WTC11 (cell line): ENCODE measurements around the gene WNT5B. TPM values are rescaled to one million over a fixed set of nuclear protein-coding genes. Genes with fewer than 3 reads are reported as not detected.

ENCODE experiments used
- ATAC-seq: fragments of 200-7000 bp; cut with Tn5 transposase; 2 replicates; pipeline ENCODE4 v1.10.0; 2021; ENCODE audit warnings: mild to moderate bottlenecking, moderate library complexity
- CTCF ChIA-PET: fragments of 300-600 bp; sonication (Branson Sonifier 250); formaldehyde crosslinking; loops from one replicate; lab custom pipeline; 2021; ENCODE audit warnings: antibody characterized with exemption; lab: Charles Lee
- POLR2A ChIA-PET: fragments of 350-600 bp; sonication (Branson Sonifier 250); formaldehyde crosslinking; loops from one replicate; lab custom pipeline; 2021; ENCODE audit warnings: antibody characterized with exemption; lab: Charles Lee
- DNase-seq: peaks from one replicate; pipeline ENCODE4 v3.0.0; 2021; ENCODE audit warnings: low spot score
- H3K27ac Mint-ChIP-seq: 2 replicates; pipeline ENCODE4 v1.8.0; 2021; ENCODE audit warnings: mixed read lengths
- H3K27me3 Mint-ChIP-seq: 2 replicates; pipeline ENCODE4 v1.8.0; 2021; ENCODE audit warnings: low read depth, mild to moderate bottlenecking, moderate library complexity, mixed read lengths
- H3K36me3 Mint-ChIP-seq: 2 replicates; pipeline ENCODE4 v1.8.0; 2021; ENCODE audit warnings: mixed read lengths
- H3K4me1 Mint-ChIP-seq: 2 replicates; pipeline ENCODE4 v1.8.0; 2022; ENCODE audit warnings: mixed read lengths
- H3K4me3 Mint-ChIP-seq: 2 replicates; pipeline ENCODE4 v1.8.0; 2021; ENCODE audit warnings: mild to moderate bottlenecking, moderate library complexity, mixed read lengths
- H3K9me3 Mint-ChIP-seq: 2 replicates; pipeline ENCODE4 v1.8.0; 2021; ENCODE audit warnings: mixed read lengths
- CBFB ChIP-seq: sonication (generic); formaldehyde crosslinking; IDR thresholded peaks from 2 replicates; pipeline ENCODE4 v1.8.1; 2022; ENCODE audit warnings: mild to moderate bottlenecking, low read depth, missing genetic modification reagents
- EMX1 ChIP-seq: fragments of 250-450 bp; sonication (Bioruptor Pico); IDR thresholded peaks from 2 replicates; pipeline ENCODE4 v1.8.0; 2021; ENCODE audit warnings: mild to moderate bottlenecking
- FOXJ3 ChIP-seq: sonication (generic); formaldehyde crosslinking; IDR thresholded peaks from 2 replicates; pipeline ENCODE4 v1.9.0; 2021; ENCODE audit warnings: missing genetic modification reagents, mild to moderate bottlenecking, borderline replicate concordance
- HMGA2 ChIP-seq: fragments of 250-450 bp; sonication (Bioruptor Pico); IDR thresholded peaks from 2 replicates; pipeline ENCODE4 v1.4.0; 2021; ENCODE audit warnings: mild to moderate bottlenecking, moderate library complexity
- NFE2L1 ChIP-seq: sonication (generic); formaldehyde crosslinking; IDR thresholded peaks from 2 replicates; pipeline ENCODE4 v1.8.1; 2023; ENCODE audit warnings: missing genetic modification reagents
- ZNF121 ChIP-seq: sonication (generic); formaldehyde crosslinking; IDR thresholded peaks from 2 replicates; pipeline ENCODE4 v1.8.0; 2023; ENCODE audit warnings: missing genetic modification reagents
- ZNF416 ChIP-seq: fragments of 250-450 bp; sonication (Bioruptor Pico); IDR thresholded peaks from 2 replicates; pipeline ENCODE4 v1.9.0; 2021; ENCODE audit warnings: mild to moderate bottlenecking, inconsistent platforms
- total RNA-seq: library from RNA; stranded (reverse); gene quantifications from 3 replicates; pipeline ENCODE4 v1.2.3, GENCODE V29; 2021
- TF ChIP-seq, protein P1 (sequence below): sonication (generic); formaldehyde crosslinking; IDR thresholded peaks from 2 replicates; pipeline ENCODE4 v1.8.1; 2023; ENCODE audit warnings: mild to moderate bottlenecking, moderate library complexity, missing genetic modification reagents
- TF ChIP-seq, protein P2 (sequence below): sonication (generic); formaldehyde crosslinking; IDR thresholded peaks from 2 replicates; pipeline ENCODE4 v1.8.0; 2022; ENCODE audit warnings: mild to moderate bottlenecking, missing genetic modification reagents
- TF ChIP-seq, protein P3 (sequence below): sonication (generic); formaldehyde crosslinking; IDR thresholded peaks from 2 replicates; pipeline ENCODE4 v1.8.1; 2023; ENCODE audit warnings: mild to moderate bottlenecking, missing genetic modification reagents, moderate library complexity
- TF ChIP-seq, protein P4 (sequence below): sonication (generic); formaldehyde crosslinking; IDR thresholded peaks from 2 replicates; pipeline ENCODE4 v1.8.1; 2022; ENCODE audit warnings: low read depth, missing genetic modification reagents, borderline replicate concordance
- TF ChIP-seq, protein P5 (sequence below): fragments of 250-450 bp; sonication (Bioruptor Pico); conservative IDR thresholded peaks from 2 replicates; pipeline ENCODE4 v1.9.0; 2021; ENCODE audit warnings: mild to moderate bottlenecking
- TF ChIP-seq, protein P6 (sequence below): sonication (generic); formaldehyde crosslinking; conservative IDR thresholded peaks from 2 replicates; pipeline ENCODE4 v1.8.1; 2022; ENCODE audit warnings: mild to moderate bottlenecking, missing genetic modification reagents

Gene WNT5B
- total RNA-seq, 1 experiment from 2014 or later, result 4.5 TPM

DNA sequence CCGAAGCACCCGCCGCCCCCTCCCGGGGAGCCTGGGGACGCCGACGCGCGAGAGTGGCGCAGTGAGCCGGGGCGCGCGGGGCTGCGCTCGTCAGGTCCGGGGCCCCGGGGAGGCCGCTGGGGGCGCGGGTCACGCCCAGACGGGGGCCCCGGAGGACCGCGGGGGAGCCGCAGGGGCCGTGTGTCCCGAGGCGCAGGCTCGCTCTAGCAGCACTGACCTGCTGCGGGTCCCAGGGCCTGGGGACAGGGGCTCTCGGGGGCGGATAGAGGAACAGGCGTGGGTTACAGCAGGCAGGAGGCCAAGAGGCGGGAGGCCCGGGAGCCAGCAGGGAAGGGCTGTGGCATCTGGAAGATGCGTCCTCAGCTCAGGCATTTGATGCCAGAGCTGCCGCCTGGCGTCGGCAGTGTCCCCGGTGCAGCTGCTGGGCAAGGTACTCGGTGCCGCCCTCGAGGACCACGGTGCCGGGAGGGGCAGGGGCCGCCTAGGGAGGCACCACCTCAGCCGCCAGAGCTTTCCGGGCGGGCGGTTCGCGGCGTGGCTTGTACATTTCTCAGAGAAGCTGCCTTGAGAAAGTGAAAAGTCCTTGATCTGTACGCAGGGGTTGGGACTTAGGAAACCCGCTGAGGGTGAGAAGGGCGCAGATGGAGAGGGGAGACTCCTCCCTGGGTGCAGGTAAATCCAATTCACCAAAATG lies 1.2 kb downstream of the WNT5B start:
- DNase-seq, result peak; percentile 39
- ChIA-PET CTCF (interaction anchor here (0.7 to 3.2 kb wide), 31 partner anchors 8 to 1060 kb away, joined by 3 to 27 read pairs (median 5); partner anchors contain the start of genes ADIPOR2 and FBXL14), POLR2A (interaction anchor here (0.9 to 1.0 kb wide), 2 partner anchors 19 to 24 kb away, joined by 3 to 4 read pairs; no protein-coding TSS in a partner anchor)
- peak; percentile 9 for ATAC-seq
- 0 out of 2 replicates have a peak, but pooled peaks have one; percentile 22 for TF ChIP-seq ZNF121
- TF ChIP-seq, protein P1, sequence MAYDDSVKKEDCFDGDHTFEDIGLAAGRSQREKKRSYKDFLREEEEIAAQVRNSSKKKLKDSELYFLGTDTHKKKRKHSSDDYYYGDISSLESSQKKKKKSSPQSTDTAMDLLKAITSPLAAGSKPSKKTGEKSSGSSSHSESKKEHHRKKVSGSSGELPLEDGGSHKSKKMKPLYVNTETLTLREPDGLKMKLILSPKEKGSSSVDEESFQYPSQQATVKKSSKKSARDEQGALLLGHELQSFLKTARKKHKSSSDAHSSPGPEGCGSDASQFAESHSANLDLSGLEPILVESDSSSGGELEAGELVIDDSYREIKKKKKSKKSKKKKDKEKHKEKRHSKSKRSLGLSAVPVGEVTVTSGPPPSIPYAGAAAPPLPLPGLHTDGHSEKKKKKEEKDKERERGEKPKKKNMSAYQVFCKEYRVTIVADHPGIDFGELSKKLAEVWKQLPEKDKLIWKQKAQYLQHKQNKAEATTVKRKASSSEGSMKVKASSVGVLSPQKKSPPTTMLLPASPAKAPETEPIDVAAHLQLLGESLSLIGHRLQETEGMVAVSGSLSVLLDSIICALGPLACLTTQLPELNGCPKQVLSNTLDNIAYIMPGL (CRISPR knock-in tag), result 0 out of 2 replicates have a peak, but pooled peaks have one; percentile 55
- TF ChIP-seq, protein P2, sequence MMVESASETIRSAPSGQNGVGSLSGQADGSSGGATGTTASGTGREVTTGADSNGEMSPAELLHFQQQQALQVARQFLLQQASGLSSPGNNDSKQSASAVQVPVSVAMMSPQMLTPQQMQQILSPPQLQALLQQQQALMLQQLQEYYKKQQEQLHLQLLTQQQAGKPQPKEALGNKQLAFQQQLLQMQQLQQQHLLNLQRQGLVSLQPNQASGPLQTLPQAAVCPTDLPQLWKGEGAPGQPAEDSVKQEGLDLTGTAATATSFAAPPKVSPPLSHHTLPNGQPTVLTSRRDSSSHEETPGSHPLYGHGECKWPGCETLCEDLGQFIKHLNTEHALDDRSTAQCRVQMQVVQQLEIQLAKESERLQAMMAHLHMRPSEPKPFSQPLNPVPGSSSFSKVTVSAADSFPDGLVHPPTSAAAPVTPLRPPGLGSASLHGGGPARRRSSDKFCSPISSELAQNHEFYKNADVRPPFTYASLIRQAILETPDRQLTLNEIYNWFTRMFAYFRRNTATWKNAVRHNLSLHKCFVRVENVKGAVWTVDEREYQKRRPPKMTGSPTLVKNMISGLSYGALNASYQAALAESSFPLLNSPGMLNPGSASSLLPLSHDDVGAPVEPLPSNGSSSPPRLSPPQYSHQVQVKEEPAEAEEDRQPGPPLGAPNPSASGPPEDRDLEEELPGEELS, result no peak
- Mint-ChIP-seq H3K27me3 (peaks cover 78% of the 10 kb centered on the region), H3K4me1 (peaks cover 67% of the 10 kb centered on the region), H3K36me3 (no peaks in the 10 kb centered on the region), H3K27ac (no peak overlapping the region), H3K4me3 (peak overlapping the region; percentile 82), H3K9me3 (no peaks in the 10 kb centered on the region)

DNA sequence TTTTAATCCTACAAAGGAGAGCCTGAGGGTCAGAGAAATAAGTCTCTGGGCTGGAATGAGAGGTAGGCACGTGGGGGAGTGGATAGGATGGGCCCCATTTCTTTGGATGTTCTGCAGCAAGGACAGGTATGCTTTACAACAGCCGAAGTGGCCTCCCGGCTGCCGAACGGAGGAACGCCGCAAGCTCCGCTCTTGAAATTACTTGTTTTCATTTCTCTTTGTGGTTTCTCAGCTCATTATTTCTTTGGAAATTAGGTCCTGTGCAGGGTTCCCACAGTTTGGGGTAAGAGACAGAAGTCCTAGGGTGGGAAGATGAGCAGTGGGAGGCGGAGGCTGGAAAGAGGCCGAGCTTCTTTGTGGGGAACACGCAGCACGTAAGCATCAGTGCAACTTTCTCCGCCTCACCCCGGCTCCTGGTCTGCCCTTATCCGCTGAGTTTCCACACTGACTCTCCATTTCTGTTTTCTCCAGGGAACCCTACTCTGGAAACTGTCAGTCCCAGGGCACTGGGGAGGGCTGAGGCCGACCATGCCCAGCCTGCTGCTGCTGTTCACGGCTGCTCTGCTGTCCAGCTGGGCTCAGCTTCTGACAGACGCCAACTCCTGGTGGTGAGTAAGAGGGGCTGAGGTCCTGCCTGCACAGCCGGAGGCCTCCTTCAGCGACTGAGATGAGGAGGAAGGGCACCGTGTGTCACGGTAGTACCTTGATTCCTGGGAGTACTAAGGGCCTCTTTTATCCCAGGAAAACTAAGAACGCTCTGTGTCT lies 2.0 kb downstream of the WNT5B start:
- peaks cover 61% of the 10 kb centered on the region for H3K4me1 Mint-ChIP-seq
- ATAC-seq (peak; percentile 13), DNase-seq (peak; percentile 41)
- H3K27me3 Mint-ChIP-seq, result peaks cover 78% of the 10 kb centered on the region
- peak overlapping the region; percentile 72 for H3K4me3 Mint-ChIP-seq
- no peaks in the 10 kb centered on the region for H3K36me3 Mint-ChIP-seq
- ChIA-PET POLR2A (interaction anchor here (0.9 kb wide), 1 partner anchor 18 kb away, joined by 3 read pairs; no protein-coding TSS in a partner anchor), CTCF (interaction anchor here (0.7 to 3.2 kb wide), 20 partner anchors 10 to 513 kb away, joined by 3 to 27 read pairs (median 4); no protein-coding TSS in a partner anchor)
- H3K27ac Mint-ChIP-seq, result no peak overlapping the region
- no peaks in the 10 kb centered on the region for H3K9me3 Mint-ChIP-seq
- TF ChIP-seq, protein P3, sequence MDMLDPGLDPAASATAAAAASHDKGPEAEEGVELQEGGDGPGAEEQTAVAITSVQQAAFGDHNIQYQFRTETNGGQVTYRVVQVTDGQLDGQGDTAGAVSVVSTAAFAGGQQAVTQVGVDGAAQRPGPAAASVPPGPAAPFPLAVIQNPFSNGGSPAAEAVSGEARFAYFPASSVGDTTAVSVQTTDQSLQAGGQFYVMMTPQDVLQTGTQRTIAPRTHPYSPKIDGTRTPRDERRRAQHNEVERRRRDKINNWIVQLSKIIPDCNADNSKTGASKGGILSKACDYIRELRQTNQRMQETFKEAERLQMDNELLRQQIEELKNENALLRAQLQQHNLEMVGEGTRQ (CRISPR knock-in tag), result no peak
- TF ChIP-seq NFE2L1 (CRISPR knock-in tag), result no peak
- TF ChIP-seq, protein P4, sequence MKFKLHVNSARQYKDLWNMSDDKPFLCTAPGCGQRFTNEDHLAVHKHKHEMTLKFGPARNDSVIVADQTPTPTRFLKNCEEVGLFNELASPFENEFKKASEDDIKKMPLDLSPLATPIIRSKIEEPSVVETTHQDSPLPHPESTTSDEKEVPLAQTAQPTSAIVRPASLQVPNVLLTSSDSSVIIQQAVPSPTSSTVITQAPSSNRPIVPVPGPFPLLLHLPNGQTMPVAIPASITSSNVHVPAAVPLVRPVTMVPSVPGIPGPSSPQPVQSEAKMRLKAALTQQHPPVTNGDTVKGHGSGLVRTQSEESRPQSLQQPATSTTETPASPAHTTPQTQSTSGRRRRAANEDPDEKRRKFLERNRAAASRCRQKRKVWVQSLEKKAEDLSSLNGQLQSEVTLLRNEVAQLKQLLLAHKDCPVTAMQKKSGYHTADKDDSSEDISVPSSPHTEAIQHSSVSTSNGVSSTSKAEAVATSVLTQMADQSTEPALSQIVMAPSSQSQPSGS (CRISPR knock-in tag), result no peak
- TF ChIP-seq EMX1 (CRISPR knock-in tag), result no peak
- TF ChIP-seq, protein P5, sequence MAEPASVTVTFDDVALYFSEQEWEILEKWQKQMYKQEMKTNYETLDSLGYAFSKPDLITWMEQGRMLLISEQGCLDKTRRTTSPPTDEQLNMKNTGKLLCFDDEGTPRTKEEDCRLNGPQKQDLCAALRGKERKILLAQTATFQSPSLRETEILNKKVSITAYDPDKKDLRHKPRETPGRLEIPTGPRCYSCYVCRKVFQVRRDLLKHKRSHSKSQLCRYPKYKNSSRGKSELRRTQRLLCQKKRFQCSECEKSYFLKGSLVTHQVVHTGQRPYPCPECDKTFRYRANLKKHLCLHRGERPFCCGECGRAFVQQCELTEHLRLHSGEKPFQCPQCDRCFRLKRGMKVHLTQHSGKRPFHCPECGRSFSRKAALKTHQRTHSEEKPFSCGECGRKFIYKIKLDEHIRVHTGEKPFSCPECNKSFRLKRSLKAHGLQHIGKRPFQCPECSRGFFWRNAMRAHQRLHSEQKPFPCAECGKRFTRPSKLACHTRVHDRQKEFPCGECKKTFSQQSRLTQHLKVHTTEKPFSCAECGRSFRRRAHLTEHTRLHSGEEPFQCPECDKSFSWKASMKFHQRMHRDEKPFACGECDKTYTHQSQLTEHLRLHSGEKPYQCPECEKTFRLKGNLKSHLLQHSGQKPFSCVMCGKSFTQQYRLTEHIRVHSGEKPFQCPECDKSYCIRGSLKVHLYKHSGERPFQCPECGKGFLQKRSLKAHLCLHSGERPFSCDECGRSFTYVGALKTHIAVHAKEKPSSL (CRISPR knock-in tag), result no peak
- TF ChIP-seq, protein P6, sequence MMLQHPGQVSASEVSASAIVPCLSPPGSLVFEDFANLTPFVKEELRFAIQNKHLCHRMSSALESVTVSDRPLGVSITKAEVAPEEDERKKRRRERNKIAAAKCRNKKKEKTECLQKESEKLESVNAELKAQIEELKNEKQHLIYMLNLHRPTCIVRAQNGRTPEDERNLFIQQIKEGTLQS, result no peak
- no peak for TF ChIP-seq CBFB
- TF ChIP-seq ZNF416 (CRISPR knock-in tag), result no peak
- no peak for TF ChIP-seq HMGA2 (CRISPR knock-in tag)
- TF ChIP-seq FOXJ3 (CRISPR knock-in tag), result no peak
